Heart left ventricle (tissue), 16 donors: Measurements from ENCODE around the gene NMU. TPM values are rescaled to one million over a fixed set of nuclear protein-coding genes. Genes with fewer than 3 reads are reported as not detected.

Source experiments
- ATAC-seq, 4 donors: fragments of 200-7000 bp; cut with Tn5 transposase; one replicate each; pipeline ENCODE4 v1.9.1; 2020 to 2022; ENCODE audit warnings: moderate library complexity in 4 of 4, mild to moderate bottlenecking in 3 of 4, moderate number of reproducible peaks in 1 of 4
- DNase-seq, 5 donors: peaks; one replicate each; pipeline ENCODE4 v3.0.0-alpha.2; 2020
- H3K27ac ChIP-seq, 12 donors: fragments of 200-600 bp; sonication (generic) in 4 of 12; one replicate each; pipeline versions ENCODE4 v1.5.0 to v1.8.0; 2016 to 2022; ENCODE audit warnings: mild to moderate bottlenecking in 2 of 12
- H3K27me3 ChIP-seq, 9 donors: fragments of 200-600 bp; sonication (generic) in 2 of 9; one replicate each; pipeline versions ENCODE4 v1.5.1 to v1.8.0; 2016 to 2022; ENCODE audit warnings: mild to moderate bottlenecking in 3 of 9
- H3K36me3 ChIP-seq, 9 donors: fragments of 200-600 bp; sonication (generic) in 2 of 9; one replicate each; pipeline versions ENCODE4 v1.5.0 to v1.8.0; 2018 to 2022; ENCODE audit warnings: mild to moderate bottlenecking in 2 of 9
- H3K4me1 ChIP-seq, 12 donors: fragments of 200-600 bp; sonication (generic) in 4 of 12; one replicate each; pipeline versions ENCODE4 v1.5.0 to v1.8.0; 2016 to 2022; ENCODE audit warnings: mild to moderate bottlenecking in 3 of 12
- H3K4me3 ChIP-seq, 12 donors: fragments of 200-600 bp; sonication (generic) in 4 of 12; one replicate each; pipeline versions ENCODE4 v1.5.0 to v1.8.0; 2017 to 2022; ENCODE audit warnings: mild to moderate bottlenecking in 9 of 12, moderate library complexity in 4 of 12
- H3K9me3 ChIP-seq, 12 donors: fragments of 200-600 bp; sonication (generic) in 4 of 12; one replicate each; pipeline versions ENCODE4 v1.5.0 to v1.8.0; 2016 to 2022; ENCODE audit warnings: mild to moderate bottlenecking in 1 of 12
- CTCF ChIP-seq, 12 donors: fragments of 200-600 bp; sonication (generic) in 4 of 12; IDR thresholded peaks; one replicate each; pipeline versions ENCODE4 v1.5.0 to v1.8.0; 2018 to 2022; ENCODE audit warnings: antibody characterized with exemption in 12 of 12, mild to moderate bottlenecking in 5 of 12
- POLR2A ChIP-seq, 2 donors: fragments of 450-650 bp; IDR thresholded peaks; one replicate each; pipeline ENCODE4 v1.6.1; 2017; ENCODE audit warnings: antibody characterized with exemption in 2 of 2, mild to moderate bottlenecking in 2 of 2, moderate library complexity in 2 of 2
- WGBS, 4 donors: extraction: QIAGEN DNeasy Blood & Tissue Kit in 2 of 4; methylation state at CpG; one replicate each; pipeline versions ENCODE4 v1.1.5 to v1.1.7; 2013 to 2018; 5-methylcytosine and 5-hydroxymethylcytosine counted together
- intact Hi-C, 10 donors: fragments of 100-400 bp; cut with DNase I; formaldehyde crosslinking; loops; one replicate each; pipeline versions ENCODE4 v1.11.1 to v1.14.2; 2022
- polyA plus RNA-seq, 2 donors: library from polyadenylated mRNA; stranded (reverse); fragments of 200-250 nt; gene quantifications; one replicate each; pipeline ENCODE4 v1.2.3, GENCODE V29; 2013
- total RNA-seq, 9 donors: library from RNA; depleted of rRNA in 2 of 9; stranded (reverse); fragments of >200 nt in 2 of 9; fragmentation: NEBNext Ultra II Directional in 3 of 9; extraction: Animal tissue kit (Norgen Biotek cat#: 25700) in 3 of 9; gene quantifications; one replicate each; pipeline versions ENCODE4 v1.1.0 to v1.2.4, GENCODE V29; 2016 to 2023
- donor health status: ischemic (EF 13 %, LVEDD 7.1; RV severe dilation, severe dysfunction).
- donor health status: healthy with polysubstance abuse.
- donor health status: DM: no; HTN: yes; CAD: no.
- donor health status: DM: no; HTN: no; CAD: no.
- donor health status: ischemic (EF 25% LVEDD 6.9; RV normal size, moderate dysfunction).
- donor health status: ischemic (EF 25% LVEDD 5.7; RV mildly dilated, moderate dysfunction).
- donor health status: healthy.
- donor health status: DM: yes; HTN: yes; CAD: no.
- donor health status: ischemic (EF 35%, LVEDD 5.7; RV mildly dilated, moderate dysfunction).
- donor health status: nonischemic (EF 11% LVEDD 7.7; RV severe dilation, severe dysfunction).
- donor health status: DM: yes; HTN: yes; CAD: no.
- donor health status: PGD.
- donor health status: ischemic (EF 29% LVEDD 5.4; RV normal size, mild dysfunction).
- donor health status: nonischemic (EF 23%, LVEDD 6.1; RV moderate dilation, normal function).

NMU gene
- total and polyA plus RNA-seq, 11 donors, result 2.0 TPM; not detected in 10

- DNase-seq (no peak), ATAC-seq (no peak)
- H3K36me3 ChIP-seq, result no peaks in the 10 kb centered on the region
- 73 to 85% (median 82%) methylated on average over 2 of the region's 2 CpGs for WGBS, 4 donors
- intact Hi-C loops, result no loop called here
- peaks cover 0 to 7% (median 0%) of the 10 kb centered on the region in 9 donors for H3K27me3 ChIP-seq
- H3K4me1 ChIP-seq, result no peaks in the 10 kb centered on the region
- H3K4me3 ChIP-seq, result no peak overlapping the region
- no peak overlapping the region for H3K27ac ChIP-seq
- TF ChIP-seq CTCF (IDR thresholded peaks at IDR 0.05) (no peak), POLR2A (IDR thresholded peaks at IDR 0.05) (no peak)
- H3K9me3 ChIP-seq, result peaks cover 0 to 10% (median 0%) of the 10 kb centered on the region in 12 donors
These were observed 34.6 kb upstream of the NMU start for GRCh38 chr4:55670695-55671094.

- Histone ChIP-seq H3K27me3 (peaks cover 0 to 7% (median 0%) of the 10 kb centered on the region in 9 donors), H3K4me1 (no peaks in the 10 kb centered on the region), H3K27ac (no peak overlapping the region), H3K9me3 (peaks cover 0 to 10% (median 0%) of the 10 kb centered on the region in 12 donors), H3K4me3 (no peak overlapping the region), H3K36me3 (no peaks in the 10 kb centered on the region)
- no peak for DNase-seq
- no peak for TF ChIP-seq CTCF (IDR thresholded peaks at IDR 0.05)
- no peak for TF ChIP-seq POLR2A (IDR thresholded peaks at IDR 0.05)
- 83 to 89% (median 87%) methylated on average over 6 of the region's 6 CpGs for WGBS, 4 donors
- intact Hi-C loops, result no loop called here
- ATAC-seq, result no peak
These were observed 32.4 kb upstream of the NMU start for GRCh38 chr4:55668449-55668848.

- WGBS, 4 donors, result 91 to 97% (median 94%) methylated on average over 1 of the region's 1 CpG
- ATAC-seq (no peak), DNase-seq (no peak)
- no peaks in the 10 kb centered on the region for H3K9me3 ChIP-seq
- H3K4me1 ChIP-seq, result no peaks in the 10 kb centered on the region
- H3K36me3 ChIP-seq, result no peaks in the 10 kb centered on the region
- H3K27ac ChIP-seq, result no peak overlapping the region
- intact Hi-C loops, result no loop called here
- peaks cover 0 to 4% (median 0%) of the 10 kb centered on the region in 9 donors for H3K27me3 ChIP-seq
- no peak overlapping the region for H3K4me3 ChIP-seq
- TF ChIP-seq POLR2A (IDR thresholded peaks at IDR 0.05) (no peak), CTCF (IDR thresholded peaks at IDR 0.05) (no peak)
These were observed 30.4 kb upstream of the NMU start for GRCh38 chr4:55666535-55666934.

DNA sequence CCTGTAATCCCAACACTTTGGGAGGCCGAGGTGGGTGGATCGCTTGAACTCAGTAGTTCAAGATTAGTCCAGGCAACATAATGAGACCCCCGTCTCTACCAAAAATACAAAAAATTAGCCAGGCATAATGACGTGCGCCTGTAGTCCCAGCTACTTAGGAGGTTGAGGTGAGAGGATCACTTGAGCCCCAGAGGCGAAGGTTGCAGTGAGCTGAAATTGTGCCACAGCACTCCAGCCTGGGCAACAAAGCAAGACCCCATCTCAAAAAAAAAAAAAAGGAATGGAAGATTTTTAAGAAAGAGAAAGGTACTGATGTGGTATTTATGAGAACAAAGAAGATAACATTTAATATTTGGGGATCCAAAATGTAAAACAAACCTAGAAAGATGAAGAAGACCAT is 27.0 kb upstream of the NMU start:
- WGBS, 4 donors, result 82 to 93% (median 87%) methylated on average over 6 of the region's 6 CpGs
- peaks cover 0 to 4% (median 0%) of the 10 kb centered on the region in 9 donors for H3K27me3 ChIP-seq
- H3K27ac ChIP-seq, result no peak overlapping the region
- DNase-seq (no peak), ATAC-seq (no peak)
- no peaks in the 10 kb centered on the region for H3K9me3 ChIP-seq
- H3K4me1 ChIP-seq, result no peaks in the 10 kb centered on the region
- TF ChIP-seq POLR2A (IDR thresholded peaks at IDR 0.05) (no peak), CTCF (IDR thresholded peaks at IDR 0.05) (no peak)
- no peak overlapping the region for H3K4me3 ChIP-seq
- intact Hi-C loops, result no loop called here
- H3K36me3 ChIP-seq, result no peaks in the 10 kb centered on the region
